H9 (cell line): ENCODE results near the gene FAM177A1. TPM values are rescaled to one million over a fixed set of nuclear protein-coding genes. Genes with fewer than 3 reads are reported as not detected.
"Not testable (repeated sequence)": the region's sequence is repeated elsewhere in the genome, so short reads cannot be mapped to it uniquely, and the experiment has no call there.

ENCODE experiments used
- DNase-seq: peaks from one replicate; pipeline ENCODE4 v3.0.0-alpha.2; 2017
- H2AFZ ChIP-seq: one replicate; pipeline ENCODE4 v1.6.1; 2013; ENCODE audit warnings: mild to moderate bottlenecking, low read length, control low read depth, moderate library complexity
- H2AK5ac ChIP-seq: 2 replicates; pipeline ENCODE4 v1.6.1; 2013; ENCODE audit warnings: low read length, control low read depth, mixed read lengths; ENCODE audit not compliant: insufficient read length
- H2BK120ac ChIP-seq: one replicate; pipeline ENCODE4 v1.6.1; 2013; ENCODE audit warnings: low read depth, mild to moderate bottlenecking, low read length, control low read depth, inconsistent platforms; ENCODE audit not compliant: poor library complexity, severe bottlenecking
- H2BK12ac ChIP-seq: 2 replicates; pipeline ENCODE4 v1.6.1; 2013; ENCODE audit warnings: low read length, control low read depth, mixed read lengths, low read depth; ENCODE audit not compliant: insufficient read length
- H2BK15ac ChIP-seq: 2 replicates; pipeline ENCODE4 v1.6.1; 2013; ENCODE audit warnings: low read depth, low read length, control low read depth
- H2BK20ac ChIP-seq: one replicate; pipeline ENCODE4 v1.6.1; 2013; ENCODE audit warnings: low read depth, mild to moderate bottlenecking, low read length, control low read depth, inconsistent platforms; ENCODE audit not compliant: poor library complexity, severe bottlenecking
- H2BK5ac ChIP-seq: 2 replicates; pipeline ENCODE4 v1.6.1; 2013; ENCODE audit warnings: low read length, control low read depth, mixed read lengths; ENCODE audit not compliant: insufficient read length
- H3K14ac ChIP-seq: 2 replicates; pipeline ENCODE4 v1.6.1; 2013; ENCODE audit warnings: low read length, control low read depth; ENCODE audit not compliant: insufficient read depth
- H3K18ac ChIP-seq: 2 replicates; pipeline ENCODE4 v1.6.1; 2013; ENCODE audit warnings: low read depth, mild to moderate bottlenecking, mixed read lengths, low read length, control low read depth; ENCODE audit not compliant: insufficient read length
- H3K23ac ChIP-seq: 2 replicates; pipeline ENCODE4 v1.6.1; 2013; ENCODE audit warnings: low read length, control low read depth, mixed read lengths, low read depth; ENCODE audit not compliant: insufficient read length
- H3K23me2 ChIP-seq: 2 replicates; pipeline ENCODE4 v1.6.1; 2013; ENCODE audit warnings: low read depth, mild to moderate bottlenecking, mixed read lengths, low read length, control low read depth; ENCODE audit not compliant: insufficient read length, poor library complexity, severe bottlenecking
- H3K27ac ChIP-seq: 2 replicates; pipeline ENCODE4 v1.5.1; 2013; ENCODE audit warnings: low read length, control low read depth, mixed read lengths, low read depth; ENCODE audit not compliant: insufficient read length
- H3K27me3 ChIP-seq: 2 replicates; pipeline ENCODE4 v1.6.1; 2013; ENCODE audit warnings: low read length, control low read depth, inconsistent platforms; ENCODE audit not compliant: insufficient read depth
- H3K4ac ChIP-seq: 2 replicates; pipeline ENCODE4 v1.6.1; 2013; ENCODE audit warnings: low read depth, mild to moderate bottlenecking, control low read depth, inconsistent platforms, low read length, moderate library complexity
- H3K4me1 ChIP-seq: 2 replicates; pipeline ENCODE4 v1.6.1; 2013; ENCODE audit warnings: low read length, control low read depth, inconsistent platforms; ENCODE audit not compliant: insufficient read depth
- H3K4me2 ChIP-seq: 2 replicates; pipeline ENCODE4 v1.6.1; 2013; ENCODE audit warnings: low read length, control low read depth, mixed read lengths; ENCODE audit not compliant: insufficient read length, insufficient read depth
- H3K56ac ChIP-seq: 2 replicates; pipeline ENCODE4 v1.6.1; 2013; ENCODE audit warnings: low read depth, mild to moderate bottlenecking, mixed read lengths, low read length, control low read depth; ENCODE audit not compliant: insufficient read length
- H3K79me1 ChIP-seq: 2 replicates; pipeline ENCODE4 v1.6.1; 2013; ENCODE audit warnings: low read depth, mild to moderate bottlenecking, moderate library complexity, low read length, control low read depth, inconsistent platforms; ENCODE audit not compliant: insufficient read depth, poor library complexity, severe bottlenecking
- H3K79me2 ChIP-seq: 2 replicates; pipeline ENCODE4 v1.6.1; 2013; ENCODE audit warnings: low read length, control low read depth, inconsistent platforms; ENCODE audit not compliant: insufficient read depth
- H3K9ac ChIP-seq: 2 replicates; pipeline ENCODE4 v1.6.1; 2013; ENCODE audit warnings: low read length, control low read depth, mixed read lengths; ENCODE audit not compliant: insufficient read length; ENCODE audit errors: extremely low read depth
- H3K9me3 ChIP-seq: one replicate; pipeline ENCODE4 v1.6.1; 2013; ENCODE audit warnings: low read depth, low read length, inconsistent platforms; ENCODE audit not compliant: control insufficient read depth
- H3T11ph ChIP-seq: one replicate; pipeline ENCODE4 v1.6.1; 2013; ENCODE audit warnings: mild to moderate bottlenecking, low read length, control low read depth, inconsistent platforms
- H4K20me1 ChIP-seq: one replicate; pipeline ENCODE4 v1.6.1; 2013; ENCODE audit not compliant: control insufficient read depth, insufficient read length, insufficient read depth
- H4K5ac ChIP-seq: 2 replicates; pipeline ENCODE4 v1.6.1; 2013; ENCODE audit warnings: low read depth, mild to moderate bottlenecking, mixed read lengths, low read length, control low read depth; ENCODE audit not compliant: insufficient read length
- H4K8ac ChIP-seq: replicated peaks from 2 replicates; pipeline ENCODE4 v1.6.1; 2013; ENCODE audit warnings: low read length, control low read depth, mixed read lengths, low read depth; ENCODE audit not compliant: insufficient read length
- H4K91ac ChIP-seq: 2 replicates; pipeline ENCODE4 v1.6.1; 2013; ENCODE audit warnings: low read depth, mild to moderate bottlenecking, moderate library complexity, mixed read lengths, low read length, control low read depth; ENCODE audit not compliant: insufficient read length
- H3K27ac Mint-ChIP-seq, 3 experiments: 2 replicates in 2 of 3; 3 replicates in 1 of 3; pipeline ENCODE4 v1.8.0; 2020 to 2021; ENCODE audit warnings: mixed read lengths in 3 of 3, mild to moderate bottlenecking in 1 of 3, moderate library complexity in 1 of 3
- H3K27me3 Mint-ChIP-seq: 2 replicates; pipeline ENCODE4 v1.8.0; 2021; ENCODE audit warnings: low read depth, mild to moderate bottlenecking, moderate library complexity, mixed read lengths
- H3K36me3 Mint-ChIP-seq, 3 experiments: 2 replicates in 2 of 3; 3 replicates in 1 of 3; pipeline ENCODE4 v1.8.0; 2020 to 2021; ENCODE audit warnings: low read depth in 3 of 3, mixed read lengths in 3 of 3; ENCODE audit not compliant: insufficient read depth in 1 of 3
- H3K4me1 Mint-ChIP-seq, 2 experiments: 2 replicates each; pipeline ENCODE4 v1.8.0; 2020; ENCODE audit warnings: mixed read lengths in 2 of 2
- H3K4me3 Mint-ChIP-seq, 2 experiments: 2 replicates in 1 of 2; 3 replicates in 1 of 2; pipeline ENCODE4 v1.8.0; 2020 to 2021; ENCODE audit warnings: mild to moderate bottlenecking in 2 of 2, mixed read lengths in 2 of 2, moderate library complexity in 1 of 2
- H3K9me3 Mint-ChIP-seq, 2 experiments: 2 replicates in 1 of 2; 3 replicates in 1 of 2; pipeline ENCODE4 v1.8.0; 2020; ENCODE audit warnings: mild to moderate bottlenecking in 2 of 2, mixed read lengths in 2 of 2, moderate library complexity in 1 of 2
- CTCF ChIP-seq: fragments of 200-600 bp; sonication (generic); conservative IDR thresholded peaks from 3 replicates; pipeline ENCODE4 v1.8.0; 2021; ENCODE audit warnings: antibody characterized with exemption, mild to moderate bottlenecking
- WGBS: extraction: QIAGEN DNeasy Blood & Tissue Kit; methylation state at CpG from one replicate; pipeline ENCODE4 v1.1.7; 2013; ENCODE audit warnings: missing lambda C conversion rate, low lambda C conversion rate, mixed read lengths; ENCODE audit not compliant: insufficient read length; ENCODE audit errors: extremely low coverage; 5-methylcytosine and 5-hydroxymethylcytosine counted together
- total RNA-seq: library from RNA; stranded (reverse); gene quantifications from 2 replicates; pipeline ENCODE4 v1.2.1, GENCODE V29; 2021

Gene FAM177A1
- total RNA-seq, 1 experiment from 2014 or later: 43.1 TPM

- H2AK5ac ChIP-seq: no peak overlapping the region
- H3K4me1 Mint-ChIP-seq: peaks cover 6% of the 10 kb centered on the region in 2 experiments
- H2BK5ac ChIP-seq: no peak overlapping the region
- H4K20me1 ChIP-seq: no peaks in the 10 kb centered on the region
- H3K56ac ChIP-seq: no peak overlapping the region
- no peak overlapping the region for H3T11ph ChIP-seq
- H3K27ac ChIP-seq: no peak overlapping the region
- H3K79me2 ChIP-seq: no peaks in the 10 kb centered on the region
- no peak overlapping the region for H4K91ac ChIP-seq
- no peaks in the 10 kb centered on the region for H3K9me3 Mint-ChIP-seq
- no peaks in the 10 kb centered on the region for H3K23me2 ChIP-seq
- H2BK120ac ChIP-seq: no peak overlapping the region
- H3K27ac Mint-ChIP-seq: no peak overlapping the region
- no peak overlapping the region for H3K4me2 ChIP-seq
- H3K14ac ChIP-seq: no peak overlapping the region
- no peaks in the 10 kb centered on the region for H3K9me3 ChIP-seq
- no peaks in the 10 kb centered on the region for H3K27me3 ChIP-seq
- H3K23ac ChIP-seq: no peak overlapping the region
- H3K9ac ChIP-seq: no peak overlapping the region
- H2BK15ac ChIP-seq: no peak overlapping the region
- no peak overlapping the region for H3K4ac ChIP-seq
- H2AFZ ChIP-seq: no peak overlapping the region
- no peak overlapping the region for H3K4me3 Mint-ChIP-seq
- no peak overlapping the region for H4K5ac ChIP-seq
- DNase-seq: no peak
- H3K4me1 ChIP-seq: no peaks in the 10 kb centered on the region
- no peaks in the 10 kb centered on the region for H3K79me1 ChIP-seq
- H2BK12ac ChIP-seq: no peak overlapping the region
- peaks cover 7 to 28% (median 19%) of the 10 kb centered on the region in 3 experiments; a peak in 6 of 7 replicates for H3K36me3 Mint-ChIP-seq
- H3K18ac ChIP-seq: no peak overlapping the region
- TF ChIP-seq CTCF: no peak
- no peak overlapping the region for H4K8ac ChIP-seq
- H2BK20ac ChIP-seq: no peak overlapping the region
- H3K27me3 Mint-ChIP-seq: no peaks in the 10 kb centered on the region
- WGBS: no CpG with 5 or more reads among the region's 2 CpGs
Observed at GRCh38 chr14:35052637-35053036, 6.6 kb downstream of the FAM177A1 start.

DNA sequence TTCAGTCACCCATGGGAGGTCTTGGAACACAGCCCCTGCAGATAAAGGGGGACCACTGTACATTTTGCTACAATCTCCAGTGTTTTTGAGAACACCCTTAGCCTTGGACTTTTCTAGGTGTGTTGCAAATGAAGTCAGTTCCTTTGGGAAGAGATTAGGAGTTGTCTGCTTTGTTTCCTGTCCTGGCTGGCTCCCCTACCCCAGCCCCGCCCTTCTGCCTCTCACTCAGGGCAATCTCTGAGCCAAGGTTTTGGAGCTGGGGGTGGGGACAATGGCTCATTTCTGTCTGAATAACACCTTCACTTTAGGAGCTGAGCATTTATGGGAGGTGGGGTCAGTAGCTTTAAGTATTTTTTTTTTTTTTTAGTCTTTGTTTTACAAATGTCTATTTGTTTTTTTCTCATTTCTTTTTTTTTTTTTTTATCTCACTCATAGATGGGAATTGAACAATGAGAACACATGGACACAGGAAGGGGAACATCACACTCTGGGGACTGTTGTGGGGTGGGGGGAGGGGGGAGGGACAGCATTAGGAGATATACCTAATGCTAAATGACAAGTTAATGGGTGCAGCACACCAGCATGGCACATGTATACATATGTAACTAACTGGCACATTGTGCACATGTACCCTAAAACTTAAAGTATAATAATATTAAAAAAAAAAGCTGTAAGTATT, 15.2 kb downstream of the FAM177A1 start:
- H3K4me3 Mint-ChIP-seq, H3K14ac ChIP-seq, H4K8ac ChIP-seq, H3K56ac ChIP-seq, H3K27ac ChIP-seq, H3K9me3 Mint-ChIP-seq, H3K27me3 ChIP-seq, H4K20me1 ChIP-seq, H2AK5ac ChIP-seq, H3K79me2 ChIP-seq, H2BK15ac ChIP-seq, H3K79me1 ChIP-seq, H3K9me3 ChIP-seq, H3K4me1 ChIP-seq, H2BK20ac ChIP-seq, H2AFZ ChIP-seq, H2BK5ac ChIP-seq, H3T11ph ChIP-seq, H3K4me2 ChIP-seq, H3K9ac ChIP-seq, H2BK120ac ChIP-seq, H4K91ac ChIP-seq, H3K18ac ChIP-seq, H3K23me2 ChIP-seq, H3K4ac ChIP-seq, H4K5ac ChIP-seq, H3K27me3 Mint-ChIP-seq, H2BK12ac ChIP-seq, H3K23ac ChIP-seq: not testable (repeated sequence)
- H3K36me3 Mint-ChIP-seq: peaks cover 11 to 22% (median 18%) of the 10 kb centered on the region in 3 experiments
- DNase-seq: peak; percentile 52
- no CpG with 5 or more reads among the region's 1 CpG for WGBS
- H3K27ac Mint-ChIP-seq: peak overlapping the region in 1 of 3 experiments; percentile 89; a peak in 2 of 7 replicates
- peaks cover 9 to 13% of the 10 kb centered on the region in 2 experiments for H3K4me1 Mint-ChIP-seq
